NCI-H2107 treated with DMSO at 0.1 percent for 48 hours (cell line): ENCODE measurements around the gene SLC25A1.
A peak's percentile ranks its signal among the peaks of the same experiment; 100 is the strongest.

ENCODE experiments used
- DNase-seq: peaks from one replicate; lab custom pipeline; 2025; ENCODE audit not compliant: unreplicated experiment; lab: John Stamatoyannopoulos, UW

Gene SLC25A1

GRCh38 chr22:19178657-19179496, at the start of gene SLC25A1:
SLC25A1 (minus strand) TSS chr22:19178736; CDS start chr22:19178673, 63 bp downstream.
- peak; percentile 28 for DNase-seq

- no peak for DNase-seq
These were observed 49.6 kb upstream of the SLC25A1 start for GRCh38 chr22:19228179-19228578.

DNA sequence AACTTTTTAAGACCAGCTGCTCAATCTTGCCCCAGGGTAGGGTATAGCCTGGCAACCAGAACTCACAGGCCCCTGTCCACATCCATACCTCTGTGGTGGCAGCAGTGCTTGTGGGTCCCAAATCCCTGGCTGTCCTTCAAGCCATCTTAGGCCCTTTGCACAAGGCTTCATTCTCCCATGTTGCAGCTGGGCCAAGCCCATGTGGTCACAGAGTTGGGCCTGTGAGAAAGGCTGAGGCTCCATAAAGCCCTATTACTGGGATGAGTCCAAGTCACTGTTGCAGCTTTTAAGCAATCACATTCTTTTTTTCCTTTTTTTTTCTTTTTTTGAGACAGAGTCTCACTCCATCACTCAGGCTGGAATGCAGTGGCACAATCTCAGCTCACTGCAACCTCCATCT, 47.9 kb upstream of the SLC25A1 start:
- DNase-seq = no peak

DNA sequence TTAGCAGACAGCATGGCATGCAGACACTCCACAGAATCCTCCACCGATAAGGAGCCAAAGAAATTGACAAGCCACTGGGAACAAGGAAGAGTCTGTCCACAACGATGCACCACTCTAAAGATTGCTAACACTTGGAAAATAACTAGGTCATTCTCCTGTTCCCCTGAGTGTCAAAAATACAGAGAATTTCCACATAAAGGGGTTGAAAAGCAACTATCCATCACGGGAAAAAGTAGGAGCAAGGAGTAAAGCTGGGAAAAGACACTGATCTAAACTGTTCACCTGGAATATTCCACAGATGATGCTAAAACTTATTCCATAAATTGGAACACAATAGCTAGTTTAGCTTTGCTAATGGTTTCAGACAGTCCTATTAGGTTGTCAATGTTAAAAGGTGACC, 47.0 kb upstream of the SLC25A1 start:
- DNase-seq = no peak

- no peak for DNase-seq
These were observed 46.4 kb upstream of the SLC25A1 start for GRCh38 chr22:19224985-19225384.

DNA sequence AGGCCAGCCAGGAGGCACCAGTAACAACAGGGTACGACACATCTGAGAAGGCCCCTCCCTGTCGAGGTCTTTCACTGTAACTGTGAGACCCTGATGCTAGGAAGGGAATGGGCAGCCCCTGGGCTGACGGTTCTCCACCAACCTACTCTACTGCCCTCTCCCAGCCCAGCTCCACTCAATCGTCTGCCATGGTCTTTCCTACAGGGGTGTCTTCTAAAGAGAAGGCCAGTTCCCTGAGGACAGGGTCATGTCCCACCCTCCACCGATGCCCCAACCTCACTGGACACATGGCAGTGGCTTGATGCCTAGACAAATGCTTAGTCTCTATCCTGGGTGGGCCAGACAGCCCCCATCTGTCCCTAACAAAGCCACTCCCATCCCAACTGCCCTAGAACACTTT, 46.0 kb upstream of the SLC25A1 start:
- DNase-seq = no peak

DNA sequence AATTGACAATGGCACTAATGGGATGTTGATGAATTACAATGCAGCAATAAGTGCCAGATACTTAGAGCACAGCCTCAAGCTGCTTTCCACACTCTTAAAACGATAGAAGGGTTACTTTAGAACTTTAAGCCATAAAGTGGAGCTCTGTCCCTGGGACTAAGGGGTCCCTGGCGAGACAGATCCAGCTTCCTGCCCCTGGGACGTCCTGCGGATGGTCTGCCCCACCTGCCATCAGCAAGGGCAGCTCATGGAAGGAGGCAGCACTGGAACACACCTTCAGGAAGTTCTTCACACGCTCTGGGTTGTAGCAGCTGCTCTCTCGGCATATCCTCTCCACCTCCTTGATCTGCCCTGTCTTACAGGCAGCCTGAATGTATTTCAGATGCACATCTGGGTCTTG, 45.1 kb upstream of the SLC25A1 start:
- DNase-seq = no peak

GRCh38 chr22:19223110-19223509, 44.6 kb upstream of the SLC25A1 start:
- no peak for DNase-seq

GRCh38 chr22:19222242-19223005, 43.9 kb upstream of the SLC25A1 start:
- no peak for DNase-seq

GRCh38 chr22:19220867-19221266, 42.3 kb upstream of the SLC25A1 start:
- no peak for DNase-seq

- no peak for DNase-seq
These were observed 40.2 kb upstream of the SLC25A1 start for GRCh38 chr22:19218541-19219233.

GRCh38 chr22:19216579-19216978, 38.0 kb upstream of the SLC25A1 start:
- no peak for DNase-seq

DNA sequence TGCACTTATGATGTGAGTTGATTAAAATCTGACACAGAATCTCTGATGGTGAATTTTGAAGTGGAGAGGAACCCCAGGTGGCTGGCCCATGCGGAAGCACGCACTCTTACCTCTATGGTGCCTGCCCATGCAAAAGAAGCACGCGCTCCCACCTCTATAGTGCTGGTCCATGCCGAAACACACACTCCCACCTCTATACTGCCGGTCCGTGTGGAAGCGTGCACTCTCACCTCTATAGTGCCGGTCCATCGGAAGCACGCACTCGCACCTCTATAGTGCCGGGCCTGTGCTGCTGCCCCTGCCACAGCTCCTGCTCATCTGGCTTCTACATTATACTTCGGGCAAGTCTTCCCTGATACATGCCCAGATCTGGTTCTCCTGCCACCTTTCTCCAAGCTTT, 36.8 kb upstream of the SLC25A1 start:
- DNase-seq = no peak

DNA sequence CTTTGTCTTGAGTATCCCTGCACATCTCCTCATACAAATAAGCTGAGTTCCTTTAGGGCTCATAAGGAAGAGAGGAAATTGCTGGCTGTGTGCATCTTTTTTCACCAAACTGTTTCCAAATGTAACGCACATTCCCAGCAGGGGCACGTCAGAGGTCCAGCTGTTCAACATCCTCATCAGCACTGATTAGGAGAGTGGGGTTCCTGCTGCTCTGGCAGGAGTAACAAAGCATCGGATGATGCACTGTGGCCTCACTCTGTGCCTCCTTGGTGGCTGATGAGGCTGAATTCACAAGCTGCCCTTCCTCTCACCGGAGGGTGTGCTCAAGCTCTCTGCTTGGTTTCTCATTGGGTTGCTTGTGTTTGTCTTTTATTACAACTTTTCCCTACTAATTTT, 35.5 kb upstream of the SLC25A1 start:
- DNase-seq = no peak

- no peak for DNase-seq
These were observed 35.0 kb upstream of the SLC25A1 start for GRCh38 chr22:19213442-19214077.

DNA sequence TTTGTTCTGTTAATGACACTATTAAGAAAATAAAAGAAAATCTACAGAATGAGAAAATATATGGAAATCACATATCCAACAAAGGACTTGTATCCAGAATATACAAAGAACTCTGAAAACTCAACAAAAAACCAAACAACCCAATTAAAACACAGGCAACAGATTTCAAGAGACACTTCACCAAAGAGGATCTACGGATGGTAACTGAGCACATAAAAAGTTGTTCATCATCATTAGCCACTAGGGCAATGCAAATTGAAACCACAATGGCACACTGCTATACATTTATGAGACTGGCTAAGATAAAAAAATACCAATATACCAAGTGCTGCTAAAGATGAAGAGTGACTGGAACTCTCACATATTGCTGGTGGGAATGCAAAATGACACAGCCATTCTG, 34.5 kb upstream of the SLC25A1 start:
- DNase-seq = no peak

DNA sequence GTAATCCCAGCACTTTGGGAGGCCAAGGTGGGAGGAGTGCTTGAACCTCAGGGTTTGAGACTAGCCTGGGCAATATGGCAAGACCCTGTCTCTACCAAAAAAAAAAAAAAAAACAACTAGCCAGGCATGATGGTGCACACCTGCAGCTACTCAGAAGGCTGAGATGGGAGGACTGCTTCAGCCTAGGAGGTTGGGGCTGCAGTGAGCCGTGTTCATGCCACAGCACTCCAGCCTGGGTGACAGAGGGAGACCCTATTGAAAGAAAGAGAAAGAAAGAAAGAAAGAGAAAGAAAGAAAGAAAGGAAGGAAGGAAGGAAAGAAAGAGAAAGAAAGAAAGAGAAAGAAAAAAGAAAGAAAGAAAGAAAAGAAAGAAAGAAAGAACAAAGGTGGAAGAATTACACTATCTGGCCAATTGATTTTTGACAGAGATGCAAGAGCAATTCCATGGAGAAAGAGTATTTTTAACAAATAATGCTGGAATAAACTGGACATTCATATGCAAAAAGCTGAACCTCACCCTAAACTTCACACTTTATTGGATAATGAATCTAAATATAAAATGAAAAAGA, 33.9 kb upstream of the SLC25A1 start:
- no peak for DNase-seq

- DNase-seq = no peak
These were observed 31.7 kb upstream of the SLC25A1 start for GRCh38 chr22:19210188-19210587.

DNA sequence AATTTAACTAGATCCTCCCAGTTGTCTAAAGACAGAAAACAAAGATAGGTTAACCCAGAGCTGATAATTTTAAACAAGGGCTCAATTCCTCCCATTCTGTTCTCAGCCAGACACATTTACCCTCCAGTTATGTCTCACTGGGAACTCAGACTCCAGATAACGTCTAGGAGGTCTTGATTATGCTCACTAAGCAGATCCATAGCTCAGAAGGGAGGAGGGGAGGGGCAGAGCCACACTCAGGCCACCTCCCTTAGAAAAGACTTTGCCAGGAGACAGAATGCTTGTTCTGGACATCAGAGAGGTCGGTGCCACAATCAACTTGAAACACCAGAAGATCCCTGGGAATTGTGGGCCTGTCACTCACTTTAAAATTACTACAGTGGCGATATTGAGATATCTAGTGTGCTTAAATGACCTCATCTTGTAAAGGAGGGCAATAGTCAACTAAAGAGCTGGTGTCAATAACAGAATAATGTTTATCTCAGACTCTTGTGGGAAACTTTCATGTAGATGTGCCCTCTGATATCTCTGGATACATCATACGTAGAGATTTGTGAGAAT, 29.8 kb upstream of the SLC25A1 start:
- DNase-seq = no peak

DNA sequence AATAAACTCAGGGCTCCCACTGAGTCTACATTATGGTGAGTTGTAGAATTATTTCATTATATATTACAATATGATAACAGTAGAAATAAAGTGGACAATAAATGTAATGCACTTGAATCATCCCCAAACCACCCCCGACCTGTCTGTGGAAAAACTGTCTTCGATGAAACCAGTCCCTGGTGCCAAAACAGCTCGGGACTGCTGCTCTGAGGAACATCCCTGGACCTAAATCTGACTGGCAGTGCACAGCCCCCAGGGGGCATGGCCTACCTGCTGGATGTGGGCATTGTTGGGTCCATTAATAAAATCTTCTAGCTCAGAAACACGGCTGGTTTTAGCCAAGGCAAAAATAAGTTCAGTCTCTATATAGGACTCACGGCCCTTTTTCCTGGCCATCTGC, 29.3 kb upstream of the SLC25A1 start:
- DNase-seq = no peak

DNA sequence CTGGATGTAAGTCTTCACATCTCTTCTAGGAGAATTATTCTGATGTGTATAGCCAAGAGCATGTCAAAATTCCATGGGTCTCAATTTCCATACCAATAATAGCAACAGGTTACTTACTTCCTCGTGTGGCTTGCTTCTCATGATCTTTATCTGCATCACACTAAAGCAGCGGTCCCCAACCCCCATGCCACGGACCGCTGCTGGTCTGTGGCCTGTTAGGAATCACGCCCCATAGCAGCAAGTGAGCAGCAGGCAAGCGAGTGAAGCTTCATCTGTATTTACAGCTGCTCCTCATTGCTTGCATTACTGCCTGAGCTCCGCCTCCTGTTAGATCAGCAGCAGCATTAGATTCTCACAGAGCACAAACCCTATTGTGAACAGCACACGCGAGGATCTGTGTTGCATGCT, 28.9 kb upstream of the SLC25A1 start:
- no peak for DNase-seq
